ENCODE data around the gene NPHS1.

DNA sequence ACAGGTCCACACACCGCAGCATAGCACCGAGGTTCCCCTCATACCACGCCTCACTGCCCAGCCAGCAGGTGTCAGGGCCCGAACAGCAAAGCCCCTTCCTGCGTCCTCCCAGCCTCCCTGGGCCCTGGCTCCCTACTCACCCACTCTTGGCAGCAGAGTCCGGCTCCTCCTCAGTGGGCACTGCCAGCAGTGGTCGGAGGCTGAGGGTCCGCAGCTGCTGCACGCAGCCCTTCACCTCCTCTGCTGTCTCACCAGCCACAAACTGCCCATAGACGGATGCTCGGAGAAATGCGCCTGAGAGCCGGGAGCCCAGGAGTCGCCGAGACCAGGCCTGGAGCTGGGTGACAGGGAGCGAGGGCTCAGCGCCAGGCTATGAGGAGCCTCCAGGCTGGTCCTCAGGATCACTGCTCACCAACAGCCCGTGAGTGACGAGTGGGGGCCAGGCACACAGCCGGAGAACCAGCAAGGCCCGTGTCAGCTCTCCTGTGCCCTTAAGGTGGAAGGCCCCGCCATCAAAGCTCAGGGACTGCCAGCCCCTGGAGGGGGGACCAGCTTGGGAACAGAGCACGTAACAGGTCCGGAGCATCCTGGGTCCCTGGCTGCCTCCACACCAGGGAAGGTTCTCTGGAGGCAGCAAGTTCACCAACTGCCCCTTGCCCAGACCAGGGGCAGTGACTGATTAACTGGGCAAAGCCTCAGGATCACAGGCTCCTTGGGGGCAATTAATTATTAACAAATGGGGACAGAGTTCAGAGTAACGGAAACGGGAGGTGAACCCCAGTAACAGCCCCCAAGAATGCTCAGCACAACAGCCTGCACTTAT lies 39.9 kb downstream of the NPHS1 start, which contains the start of gene PRODH2:
- TF ChIP-seq CTCF (conservative IDR thresholded peaks at IDR 0.05 in 1 of 2, IDR thresholded peaks at IDR 0.05 in 1 of 2; ENCODE audit: low read depth in 1 of 2, low read length in 2 of 2), result no peak
- TF ChIP-seq EZH2 (IDR thresholded peaks at IDR 0.05; ENCODE audit: low read length, missing control alignments), result no peak
